Stomach (tissue), 9 donors: Measurements from ENCODE around the gene FOSL1. TPM values are rescaled to one million over a fixed set of nuclear protein-coding genes. Genes with fewer than 3 reads are reported as not detected.
A peak's percentile ranks its signal among the peaks of the same experiment; 100 is the strongest.

ENCODE experiments used
- DNase-seq, 2 donors: peaks; one replicate each; pipeline versions ENCODE4 v3.0.0 to v3.0.0-alpha.2; 2013 to 2019
- H3K27ac ChIP-seq, 5 donors: fragments of 200-600 bp in 4 of 5; sonication (generic) in 4 of 5; one replicate each; pipeline ENCODE4 v1.5.1; 2013 to 2019; ENCODE audit warnings: mild to moderate bottlenecking in 1 of 5, moderate library complexity in 1 of 5
- H3K27me3 ChIP-seq, 3 donors: fragments of 200-600 bp; sonication (generic); one replicate each; pipeline ENCODE4 v1.5.1; 2017 to 2019; ENCODE audit warnings: mixed run types in 1 of 3
- H3K36me3 ChIP-seq, 4 donors: fragments of 200-600 bp; sonication (generic); 1 replicate in 3 of 4; 2 replicates in 1 of 4; pipeline ENCODE4 v1.5.1; 2016 to 2019
- H3K4me1 ChIP-seq, 4 donors: fragments of 200-600 bp; sonication (generic); one replicate each; pipeline ENCODE4 v1.5.1; 2016 to 2019
- H3K4me3 ChIP-seq, 4 donors: fragments of 200-600 bp; sonication (generic) in 3 of 4; one replicate each; pipeline ENCODE4 v1.5.1; 2016 to 2019; ENCODE audit warnings: mild to moderate bottlenecking in 1 of 4
- H3K9me3 ChIP-seq, 4 donors: fragments of 200-600 bp; sonication (generic); one replicate each; pipeline ENCODE4 v1.5.1; 2016 to 2019
- EP300 ChIP-seq: sonication (generic); formaldehyde crosslinking; IDR thresholded peaks from one replicate; pipeline ENCODE4 v1.6.1; 2017; ENCODE audit warnings: antibody characterized with exemption
- POLR2A ChIP-seq, 4 donors: fragments of 450-650 bp; IDR thresholded peaks; one replicate each; pipeline ENCODE4 v1.6.1; 2016; ENCODE audit warnings: antibody characterized with exemption in 4 of 4, control low read depth in 2 of 4, mild to moderate bottlenecking in 1 of 4, moderate library complexity in 1 of 4
- POLR2AphosphoS5 ChIP-seq, 3 donors: sonication (generic); formaldehyde crosslinking; IDR thresholded peaks; one replicate each; pipeline ENCODE4 v1.6.1; 2016; ENCODE audit warnings: antibody characterized with exemption in 3 of 3
- WGBS, 5 donors: extraction: QIAGEN DNeasy Blood & Tissue Kit in 3 of 5; methylation state at CpG; one replicate each; pipeline versions ENCODE4 v1.1.5 to v1.1.7; 2013 to 2018; 5-methylcytosine and 5-hydroxymethylcytosine counted together
- intact Hi-C: fragments of 100-400 bp; cut with DNase I; formaldehyde crosslinking; loops from one replicate; pipeline ENCODE4 v1.15.1; 2023; ENCODE audit warnings: low total_unique reads
- polyA plus RNA-seq, 3 donors: library from polyadenylated mRNA; stranded (reverse); fragments of 200-250 nt; gene quantifications; one replicate each; pipeline ENCODE4 v1.2.3, GENCODE V29; 2013
- total RNA-seq, 5 donors: library from RNA; depleted of rRNA; stranded (reverse); fragments of >200 nt; gene quantifications; one replicate each; pipeline versions ENCODE4 v1.1.0 to v1.2.3, GENCODE V29; 2014 to 2016
- TF ChIP-seq, protein P1 (sequence below), 7 experiments: fragments of 450-650 bp in 4 of 7; fragments of 200-600 bp in 3 of 7; sonication (generic) in 3 of 7; IDR thresholded peaks; one replicate each; pipeline ENCODE4 v1.5.1; 2016 to 2019; ENCODE audit warnings: antibody characterized with exemption in 7 of 7, control low read depth in 2 of 7, mild to moderate bottlenecking in 1 of 7
- donor health status: healthy with polysubstance abuse.
- donor health status: Bipolar disorder and iron deficiency.
- donor health status: healthy.

Gene FOSL1
- total and polyA plus RNA-seq, 8 donors = 1.7 to 43.3 (median 10.6) TPM; not detected in 2

DNA sequence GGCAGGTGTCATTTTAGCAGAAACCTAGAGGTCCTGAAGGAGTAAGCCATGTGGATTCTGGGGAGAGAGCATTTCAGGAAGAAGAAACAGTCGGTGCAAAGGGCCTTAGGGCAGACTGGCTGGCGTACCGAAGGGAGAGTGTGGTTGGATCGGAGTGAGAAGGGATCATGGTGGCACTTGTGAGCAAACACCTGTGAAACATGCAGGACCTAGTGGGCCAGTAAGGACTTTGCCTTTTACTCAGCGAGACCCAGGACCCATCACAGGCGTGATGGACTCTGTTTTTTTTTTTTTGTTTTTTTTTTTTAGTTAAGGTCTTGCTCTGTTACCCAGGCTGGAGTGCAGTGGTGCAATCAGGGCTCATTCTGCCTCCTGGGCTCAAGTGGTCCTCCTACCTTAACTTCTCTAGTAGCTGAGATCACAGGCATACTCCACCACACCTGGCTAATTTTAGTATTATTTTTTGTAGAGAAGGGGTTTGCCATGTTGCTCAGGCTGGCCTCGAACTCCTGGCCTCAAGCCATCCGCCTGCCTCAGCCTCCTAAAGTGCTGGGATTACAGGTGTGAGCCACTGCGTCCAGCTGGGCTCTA is 41.6 kb upstream of the FOSL1 start:
- no peak for DNase-seq
- Histone ChIP-seq H3K4me3 (no peak overlapping the region), H3K9me3 (no peaks in the 10 kb centered on the region), H3K27ac (peak overlapping the region in 1 of 5 donors; percentile 47), H3K4me1 (no peaks in the 10 kb centered on the region), H3K36me3 (no peaks in the 10 kb centered on the region), H3K27me3 (peaks cover 0 to 38% (median 0%) of the 10 kb centered on the region in 3 donors)
- WGBS, 5 donors = 69 to 78% (median 73%) methylated on average over 9 of the region's 9 CpGs
- intact Hi-C loops = no loop called here
- TF ChIP-seq, protein P1, sequence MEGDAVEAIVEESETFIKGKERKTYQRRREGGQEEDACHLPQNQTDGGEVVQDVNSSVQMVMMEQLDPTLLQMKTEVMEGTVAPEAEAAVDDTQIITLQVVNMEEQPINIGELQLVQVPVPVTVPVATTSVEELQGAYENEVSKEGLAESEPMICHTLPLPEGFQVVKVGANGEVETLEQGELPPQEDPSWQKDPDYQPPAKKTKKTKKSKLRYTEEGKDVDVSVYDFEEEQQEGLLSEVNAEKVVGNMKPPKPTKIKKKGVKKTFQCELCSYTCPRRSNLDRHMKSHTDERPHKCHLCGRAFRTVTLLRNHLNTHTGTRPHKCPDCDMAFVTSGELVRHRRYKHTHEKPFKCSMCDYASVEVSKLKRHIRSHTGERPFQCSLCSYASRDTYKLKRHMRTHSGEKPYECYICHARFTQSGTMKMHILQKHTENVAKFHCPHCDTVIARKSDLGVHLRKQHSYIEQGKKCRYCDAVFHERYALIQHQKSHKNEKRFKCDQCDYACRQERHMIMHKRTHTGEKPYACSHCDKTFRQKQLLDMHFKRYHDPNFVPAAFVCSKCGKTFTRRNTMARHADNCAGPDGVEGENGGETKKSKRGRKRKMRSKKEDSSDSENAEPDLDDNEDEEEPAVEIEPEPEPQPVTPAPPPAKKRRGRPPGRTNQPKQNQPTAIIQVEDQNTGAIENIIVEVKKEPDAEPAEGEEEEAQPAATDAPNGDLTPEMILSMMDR (IDR thresholded peaks at IDR 0.05) = no peak
- TF ChIP-seq POLR2A (IDR thresholded peaks at IDR 0.05) (no peak), POLR2AphosphoS5 (IDR thresholded peaks at IDR 0.05) (no peak), EP300 (no peak)

DNA sequence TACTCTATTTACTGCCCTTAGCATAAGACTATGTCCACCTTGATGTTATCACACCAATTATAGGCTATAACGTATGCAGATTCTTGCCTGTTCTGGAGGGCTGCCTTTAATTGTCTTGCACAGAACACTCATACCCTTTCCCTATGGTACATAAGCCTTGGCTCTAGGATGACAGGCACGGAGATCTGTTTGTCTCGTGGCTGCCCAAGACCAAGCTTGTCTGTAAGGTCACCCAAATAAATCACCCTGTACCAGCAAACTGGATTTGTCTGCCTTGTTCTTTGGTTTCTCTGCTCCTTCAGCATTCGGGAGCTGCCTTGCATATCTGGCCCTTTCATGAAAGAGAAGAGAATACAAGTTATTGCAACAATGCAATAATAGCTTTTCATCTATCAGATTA is 37.6 kb upstream of the FOSL1 start:
- peaks cover 0 to 45% (median 4%) of the 10 kb centered on the region in 3 donors for H3K27me3 ChIP-seq
- H3K4me1 ChIP-seq = no peaks in the 10 kb centered on the region
- no peak for DNase-seq
- intact Hi-C loops = no loop called here
- H3K27ac ChIP-seq = no peak overlapping the region
- WGBS, 5 donors = 33 to 62% (median 51%) methylated on average over 4 of the region's 4 CpGs
- TF ChIP-seq EP300 = no peak
- TF ChIP-seq POLR2AphosphoS5 (IDR thresholded peaks at IDR 0.05) = no peak
- TF ChIP-seq, protein P1 (IDR thresholded peaks at IDR 0.05) = no peak
- TF ChIP-seq POLR2A (IDR thresholded peaks at IDR 0.05) = no peak
- no peaks in the 10 kb centered on the region for H3K9me3 ChIP-seq
- no peaks in the 10 kb centered on the region for H3K36me3 ChIP-seq
- no peak overlapping the region for H3K4me3 ChIP-seq

DNA sequence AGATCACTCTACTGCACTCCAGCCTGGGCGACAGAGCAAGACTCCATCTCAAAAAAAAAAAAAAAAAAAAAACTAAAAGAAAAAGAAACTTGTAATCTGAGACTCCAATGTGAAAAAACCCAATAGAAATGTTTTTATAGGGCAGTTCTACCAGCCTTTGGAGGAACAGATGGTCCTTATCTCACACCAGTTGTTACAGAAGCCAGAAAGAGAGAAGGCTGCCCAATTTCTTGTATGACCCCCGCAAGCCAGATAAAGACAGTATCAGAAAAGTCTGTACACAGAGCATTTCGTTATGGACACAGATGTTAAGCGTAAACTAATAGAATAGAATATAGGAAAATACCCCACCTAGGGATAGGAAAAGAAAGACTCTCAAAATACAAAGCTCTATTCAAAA is 33.8 kb upstream of the FOSL1 start:
- Histone ChIP-seq H3K27ac (no peak overlapping the region), H3K36me3 (no peaks in the 10 kb centered on the region), H3K4me1 (no peaks in the 10 kb centered on the region), H3K27me3 (peaks cover 0 to 32% (median 4%) of the 10 kb centered on the region in 3 donors), H3K9me3 (no peaks in the 10 kb centered on the region), H3K4me3 (no peak overlapping the region)
- DNase-seq = no peak
- TF ChIP-seq, protein P1 (IDR thresholded peaks at IDR 0.05) = no peak
- TF ChIP-seq POLR2A (IDR thresholded peaks at IDR 0.05) (no peak), EP300 (no peak), POLR2AphosphoS5 (IDR thresholded peaks at IDR 0.05) (no peak)
- intact Hi-C loops = no loop called here
- WGBS, 5 donors = 41 to 59% (median 50%) methylated on average over 4 of the region's 4 CpGs

DNA sequence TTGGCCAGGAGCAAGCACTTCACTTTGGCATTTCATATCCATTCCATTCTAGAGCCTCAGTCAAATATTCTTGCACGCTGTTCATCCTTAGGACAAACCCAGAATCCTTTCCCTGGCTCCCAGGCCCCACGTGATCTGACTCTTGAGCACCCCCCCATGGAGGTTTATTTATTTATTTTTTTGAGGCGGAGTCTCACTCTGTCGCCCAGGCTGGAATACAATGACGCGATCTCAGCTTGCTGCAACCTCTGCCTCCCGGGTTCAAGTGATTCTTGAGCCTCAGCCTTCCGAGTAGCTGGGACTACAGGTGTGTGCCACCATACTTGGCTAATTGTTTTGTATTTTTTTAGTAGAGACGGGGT is 32.4 kb upstream of the FOSL1 start:
- intact Hi-C loops = no loop called here
- H3K36me3 ChIP-seq = no peaks in the 10 kb centered on the region
- no peak overlapping the region for H3K4me3 ChIP-seq
- peaks cover 0 to 6% (median 0%) of the 10 kb centered on the region in 4 donors for H3K4me1 ChIP-seq
- DNase-seq = no peak
- H3K27me3 ChIP-seq = peaks cover 0 to 19% (median 4%) of the 10 kb centered on the region in 3 donors
- 29 to 45% (median 34%) methylated on average over 9 of the region's 9 CpGs for WGBS, 5 donors
- H3K9me3 ChIP-seq = no peaks in the 10 kb centered on the region
- TF ChIP-seq EP300 (no peak), POLR2A (IDR thresholded peaks at IDR 0.05) (no peak), POLR2AphosphoS5 (IDR thresholded peaks at IDR 0.05) (no peak)
- TF ChIP-seq, protein P1 (IDR thresholded peaks at IDR 0.05) = no peak
- no peak overlapping the region for H3K27ac ChIP-seq
